HG02885 (cell line): ENCODE measurements around the gene NAXE.
"Not testable (repeated sequence)": the region's sequence is repeated elsewhere in the genome, so short reads cannot be mapped to it uniquely, and the experiment has no call there.

Experiments
- ATAC-seq: cut with Tn5 transposase; IDR thresholded peaks from one replicate; pipeline ENCODE4 v1.9.1; 2021; ENCODE audit warnings: mild to moderate bottlenecking; ENCODE audit not compliant: unreplicated experiment, poor library complexity

NAXE gene

DNA sequence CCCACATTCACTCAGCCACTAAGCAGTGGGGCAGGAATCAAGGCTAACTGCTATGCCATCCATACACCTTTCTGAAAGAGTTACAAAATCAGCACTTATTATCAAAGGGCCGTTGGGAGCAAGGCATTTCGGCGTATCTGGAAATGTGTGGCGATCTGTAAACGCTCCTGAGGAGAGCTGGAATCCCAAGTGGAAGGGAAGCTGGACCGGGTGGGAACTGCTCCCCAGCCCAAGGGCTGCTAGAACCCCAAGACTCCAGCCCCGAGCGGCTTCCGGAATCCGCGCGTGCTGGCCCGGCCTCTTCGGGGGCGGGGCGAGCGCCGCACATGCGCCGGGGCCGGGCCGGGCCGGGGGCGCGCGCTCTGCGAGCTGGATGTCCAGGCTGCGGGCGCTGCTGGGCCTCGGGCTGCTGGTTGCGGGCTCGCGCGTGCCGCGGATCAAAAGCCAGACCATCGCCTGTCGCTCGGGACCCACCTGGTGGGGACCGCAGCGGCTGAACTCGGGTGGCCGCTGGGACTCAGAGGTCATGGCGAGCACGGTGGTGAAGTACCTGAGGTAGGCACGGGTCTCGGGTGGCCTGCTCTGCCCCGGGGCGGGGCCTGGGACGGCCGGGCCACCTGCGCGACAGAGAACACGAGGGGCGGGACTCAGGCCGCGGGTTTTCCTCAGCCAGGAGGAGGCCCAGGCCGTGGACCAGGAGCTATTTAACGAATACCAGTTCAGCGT lies at the start of gene NAXE:
NAXE (plus strand) TSS at position 345 of the 726 bp plus-strand sequence; CDS start at position 374, 29 bp downstream.
- ATAC-seq: peak; percentile 88

GRCh38 chr1:156543066-156543465 lies 48.5 kb upstream of the NAXE start:
- ATAC-seq: no peak

- ATAC-seq: no peak
Measured at GRCh38 chr1:156544592-156545102, 46.9 kb upstream of the NAXE start.

DNA sequence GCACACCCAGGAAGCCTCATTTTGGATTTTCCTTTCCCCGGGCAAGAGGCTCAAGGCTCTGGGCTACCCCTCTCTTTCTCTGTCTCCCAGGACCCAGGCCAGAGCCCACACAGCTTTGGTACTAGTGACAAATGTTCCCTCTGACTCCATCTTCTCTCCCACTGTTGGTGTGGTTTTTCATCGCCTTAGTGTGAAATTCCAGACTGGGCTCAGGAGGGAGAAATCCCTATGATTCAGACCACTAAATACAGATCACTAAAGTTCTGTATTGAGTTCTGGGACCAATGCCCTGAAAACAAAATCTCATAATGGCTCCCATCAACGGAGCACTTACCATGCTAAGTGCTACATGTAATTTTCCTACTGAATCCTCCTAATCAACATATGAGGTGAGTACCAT lies 45.3 kb upstream of the NAXE start:
- no peak for ATAC-seq

DNA sequence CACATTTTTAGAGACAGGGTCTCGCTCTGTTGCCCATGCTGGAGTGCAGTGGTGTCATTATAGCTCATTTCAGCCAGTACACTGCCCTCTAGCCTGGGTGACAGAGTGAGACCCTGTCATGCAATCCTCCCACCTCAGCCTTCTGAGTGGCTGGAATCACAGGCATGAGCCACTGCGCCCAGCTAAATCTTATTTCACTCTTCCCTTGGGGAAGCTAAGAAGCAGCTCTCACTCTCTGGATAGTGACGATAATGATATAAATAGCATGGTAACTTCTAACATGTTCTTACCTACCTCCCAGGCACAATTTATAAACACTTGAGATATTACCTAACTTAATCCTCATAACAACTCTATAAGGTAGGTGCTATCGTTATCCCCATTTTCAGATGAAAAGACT lies 44.1 kb upstream of the NAXE start:
- ATAC-seq: no peak

GRCh38 chr1:156547982-156548381 lies 43.6 kb upstream of the NAXE start:
- no peak for ATAC-seq

DNA sequence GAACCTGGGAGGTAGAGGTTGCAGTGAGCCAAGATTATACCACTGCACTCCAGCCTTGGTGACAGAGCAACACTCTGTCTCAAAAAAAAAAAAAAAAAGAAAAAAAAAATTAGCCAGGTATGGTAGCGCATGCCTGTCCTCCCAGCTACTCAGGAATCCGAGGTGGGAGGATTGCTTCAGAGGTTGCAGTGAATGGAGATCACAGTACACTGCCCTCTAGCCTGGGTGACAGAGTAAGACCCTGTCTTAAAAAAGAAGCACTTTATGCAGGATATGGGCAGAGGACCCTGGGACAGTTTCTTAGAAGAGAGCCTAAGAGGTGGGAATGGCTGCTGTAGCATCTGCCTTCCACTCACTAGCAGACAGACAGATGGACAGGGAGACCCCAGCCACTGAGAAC lies 42.2 kb upstream of the NAXE start:
- no peak for ATAC-seq

DNA sequence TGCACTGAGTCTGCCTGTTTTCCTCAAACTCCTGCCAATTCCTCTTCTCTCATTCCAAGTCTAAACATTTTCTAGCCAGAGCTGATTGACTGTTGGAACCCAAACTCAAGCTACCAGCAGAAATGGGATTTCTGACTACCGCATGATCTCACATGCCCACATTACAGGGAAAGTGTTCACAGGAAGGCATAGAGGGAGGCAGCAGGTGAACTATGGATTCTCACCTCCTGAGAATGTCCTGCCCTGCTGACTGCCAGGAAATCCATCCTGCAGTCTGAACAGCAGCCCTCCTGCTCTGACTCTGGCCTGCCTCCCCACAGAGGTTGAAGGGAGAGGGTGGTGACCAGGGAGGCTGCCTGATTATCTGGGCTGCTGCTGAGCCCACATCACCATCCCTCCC lies 41.7 kb upstream of the NAXE start:
- ATAC-seq: no peak

GRCh38 chr1:156550346-156550745 lies 41.2 kb upstream of the NAXE start:
- no peak for ATAC-seq

DNA sequence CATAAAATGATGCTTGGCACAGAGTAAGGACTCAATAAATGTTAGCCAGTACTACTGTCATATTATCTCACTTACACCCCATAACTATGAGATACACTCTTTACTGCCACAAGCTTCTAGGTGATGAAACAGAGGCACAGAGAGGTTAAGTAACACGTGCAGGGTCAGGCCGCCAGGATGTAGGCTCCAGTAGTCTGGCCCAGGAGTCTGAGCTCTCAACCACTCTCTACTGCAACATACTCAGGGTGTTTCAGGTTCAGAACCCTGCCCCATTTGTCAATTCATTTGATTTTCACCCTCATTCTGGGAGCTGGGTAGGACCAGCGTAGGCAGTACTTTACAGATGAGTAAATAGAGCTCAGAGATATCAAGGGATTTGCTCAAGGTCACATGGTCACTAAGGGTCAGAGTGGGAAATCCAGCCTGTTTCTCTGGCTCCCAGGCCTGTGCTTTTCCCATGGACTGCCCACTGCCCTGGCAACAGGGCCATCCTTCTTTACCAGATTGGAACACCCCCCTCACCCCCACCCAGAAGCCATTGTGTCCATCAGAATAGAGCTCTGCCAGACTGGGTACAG lies 40.4 kb upstream of the NAXE start:
- no peak for ATAC-seq

DNA sequence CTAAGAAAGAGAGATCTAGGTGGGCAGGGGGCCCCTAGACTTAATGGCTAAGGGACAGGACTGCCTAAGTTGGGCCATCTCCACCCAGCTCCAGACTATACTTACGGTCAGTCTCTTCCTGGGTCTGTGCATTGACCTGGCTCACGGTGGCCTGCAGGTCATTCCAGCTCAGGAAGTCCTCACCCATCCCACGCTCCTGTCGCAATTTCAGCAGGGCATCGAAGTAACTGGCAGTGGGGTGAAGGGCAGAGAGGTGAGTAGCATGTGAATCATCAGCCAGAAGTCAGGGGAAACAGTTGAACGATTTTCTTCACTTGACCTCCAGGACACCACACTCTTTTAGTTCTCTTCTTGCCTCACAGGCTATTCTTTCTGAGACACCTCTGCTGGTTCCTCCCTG lies 39.7 kb upstream of the NAXE start:
- no peak for ATAC-seq

- ATAC-seq: no peak
Measured at GRCh38 chr1:156552518-156552917, 39.1 kb upstream of the NAXE start.

GRCh38 chr1:156552937-156553336 lies 38.6 kb upstream of the NAXE start:
- not testable (repeated sequence) for ATAC-seq

GRCh38 chr1:156553860-156554485 lies 37.6 kb upstream of the NAXE start:
- no peak for ATAC-seq

DNA sequence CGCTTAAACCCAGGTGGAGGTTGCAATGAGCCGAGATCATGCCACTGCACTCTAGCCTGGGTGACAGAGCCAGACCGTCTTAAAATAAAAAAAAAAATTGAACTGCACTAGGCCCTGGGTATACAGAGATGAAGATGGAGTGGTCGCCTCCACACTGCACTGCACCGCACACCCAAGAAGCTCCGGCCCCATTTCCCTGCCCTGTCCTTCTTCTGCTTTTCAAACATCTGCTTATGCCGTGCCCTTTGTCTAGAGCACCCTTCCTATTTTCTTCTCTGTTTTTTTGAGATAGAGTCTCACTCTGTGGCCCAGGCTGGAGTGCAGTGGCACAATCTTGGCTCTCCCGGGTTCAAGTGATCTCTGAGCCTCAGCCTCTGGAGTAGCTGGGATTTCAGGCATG lies 36.6 kb upstream of the NAXE start:
- no peak for ATAC-seq

GRCh38 chr1:156555715-156556114 lies 35.9 kb upstream of the NAXE start:
- ATAC-seq: no peak

DNA sequence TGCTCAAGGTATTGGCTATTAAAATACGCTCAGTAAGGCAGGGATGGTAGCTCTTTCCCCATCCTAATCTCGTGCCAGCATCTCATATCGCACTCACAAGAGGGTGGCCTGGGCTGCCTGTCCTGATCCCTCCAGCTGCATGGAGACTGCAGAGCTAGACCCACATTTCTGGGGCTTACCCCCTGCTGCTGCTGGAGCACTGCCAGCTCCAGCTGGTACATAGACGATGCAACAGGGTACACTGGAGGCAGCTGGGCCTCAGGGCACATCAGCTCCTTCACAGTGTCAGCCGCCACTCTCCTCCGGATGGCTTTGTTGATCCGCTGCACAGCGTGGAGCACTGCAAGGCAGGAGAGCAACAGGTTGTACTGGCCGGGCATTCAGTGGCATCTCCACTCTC lies 35.2 kb upstream of the NAXE start:
- no peak for ATAC-seq

GRCh38 chr1:156559086-156559796 lies 32.3 kb upstream of the NAXE start:
- ATAC-seq: no peak

GRCh38 chr1:156559797-156560385 lies 31.7 kb upstream of the NAXE start:
- no peak for ATAC-seq

DNA sequence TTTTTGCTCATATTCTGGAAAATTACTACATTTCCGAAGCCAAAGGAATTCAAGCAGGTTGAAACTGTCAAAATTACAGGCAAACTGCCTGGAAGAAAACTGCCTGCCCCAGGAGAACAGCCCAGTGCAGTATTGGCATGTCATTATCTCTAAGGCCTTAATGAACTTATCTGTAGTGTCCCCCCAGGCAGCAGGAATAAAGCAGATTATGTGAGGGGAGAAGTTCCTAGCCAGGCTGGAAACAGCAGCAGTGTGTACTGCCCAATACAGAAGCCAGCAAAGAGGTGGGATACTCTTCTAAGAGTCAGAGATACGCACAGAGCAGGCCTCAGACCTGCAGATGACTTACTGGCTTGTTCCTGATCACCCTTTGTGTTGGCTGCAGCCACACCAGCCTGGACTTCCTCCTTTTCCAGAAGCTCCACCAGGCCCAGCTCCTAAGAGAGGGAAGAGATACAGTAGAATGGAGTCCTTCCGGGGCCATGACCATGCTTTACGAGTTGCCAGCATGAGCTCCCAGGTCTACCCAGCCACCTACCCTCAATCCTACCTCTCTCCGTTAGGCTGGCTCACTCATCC lies 30.9 kb upstream of the NAXE start:
- no peak for ATAC-seq
